Astrocyte (in vitro differentiated cells and primary cell): ENCODE results near the gene NUTM2F.
"Not testable (repeated sequence)": the region's sequence is repeated elsewhere in the genome, so short reads cannot be mapped to it uniquely, and the experiment has no call there.

ENCODE experiments used
- CTCF ChIP-seq: IDR thresholded peaks from 2 replicates; pipeline ENCODE4 v1.5.1; 2011; ENCODE audit warnings: low read depth, mild to moderate bottlenecking, inconsistent platforms, low read length, moderate library complexity; ENCODE audit not compliant: insufficient read depth
- EZH2 ChIP-seq: IDR thresholded peaks from 2 replicates; pipeline ENCODE4 v1.6.1; 2012; ENCODE audit warnings: mild to moderate bottlenecking, low read length, inconsistent platforms; ENCODE audit not compliant: insufficient read depth

GRCh38 chr9:94338723-94339122 lies 10.3 kb upstream of the NUTM2F start:
- TF ChIP-seq CTCF, EZH2: not testable (repeated sequence)
